ENCODE data around the gene DYNC2I2. TPM values are rescaled to one million over a fixed set of nuclear protein-coding genes. Genes with fewer than 3 reads are reported as not detected.

The DYNC2I2 gene
- total RNA-seq, 4 donors from 2014 or later: 43.5 to 52.4 (median 45.8) TPM

- no peak for TF ChIP-seq EP300 (IDR thresholded peaks at IDR 0.05)
- TF ChIP-seq POLR2A (IDR thresholded peaks at IDR 0.05): no peak
- TF ChIP-seq, protein P1, sequence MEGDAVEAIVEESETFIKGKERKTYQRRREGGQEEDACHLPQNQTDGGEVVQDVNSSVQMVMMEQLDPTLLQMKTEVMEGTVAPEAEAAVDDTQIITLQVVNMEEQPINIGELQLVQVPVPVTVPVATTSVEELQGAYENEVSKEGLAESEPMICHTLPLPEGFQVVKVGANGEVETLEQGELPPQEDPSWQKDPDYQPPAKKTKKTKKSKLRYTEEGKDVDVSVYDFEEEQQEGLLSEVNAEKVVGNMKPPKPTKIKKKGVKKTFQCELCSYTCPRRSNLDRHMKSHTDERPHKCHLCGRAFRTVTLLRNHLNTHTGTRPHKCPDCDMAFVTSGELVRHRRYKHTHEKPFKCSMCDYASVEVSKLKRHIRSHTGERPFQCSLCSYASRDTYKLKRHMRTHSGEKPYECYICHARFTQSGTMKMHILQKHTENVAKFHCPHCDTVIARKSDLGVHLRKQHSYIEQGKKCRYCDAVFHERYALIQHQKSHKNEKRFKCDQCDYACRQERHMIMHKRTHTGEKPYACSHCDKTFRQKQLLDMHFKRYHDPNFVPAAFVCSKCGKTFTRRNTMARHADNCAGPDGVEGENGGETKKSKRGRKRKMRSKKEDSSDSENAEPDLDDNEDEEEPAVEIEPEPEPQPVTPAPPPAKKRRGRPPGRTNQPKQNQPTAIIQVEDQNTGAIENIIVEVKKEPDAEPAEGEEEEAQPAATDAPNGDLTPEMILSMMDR (IDR thresholded peaks at IDR 0.05): no peak
- no peak for TF ChIP-seq POLR2AphosphoS5 (IDR thresholded peaks at IDR 0.05)
- Histone ChIP-seq H3K36me3 (peaks cover 58% of the 10 kb centered on the region), H3K27me3 (no peaks in the 10 kb centered on the region), H3K27ac (peak overlapping the region; percentile 96), H3K4me1 (peaks cover 32% of the 10 kb centered on the region), H3K4me3 (peak overlapping the region; percentile 33), H3K9me3 (no peaks in the 10 kb centered on the region)
- 54% methylated on average over 7 of the region's 26 CpGs for WGBS
- DNase-seq (ENCODE audit: low spot score in 2 of 2): no peak
Observed at GRCh38 chr9:128634651-128635262, 21.9 kb downstream of the DYNC2I2 start.

DNA sequence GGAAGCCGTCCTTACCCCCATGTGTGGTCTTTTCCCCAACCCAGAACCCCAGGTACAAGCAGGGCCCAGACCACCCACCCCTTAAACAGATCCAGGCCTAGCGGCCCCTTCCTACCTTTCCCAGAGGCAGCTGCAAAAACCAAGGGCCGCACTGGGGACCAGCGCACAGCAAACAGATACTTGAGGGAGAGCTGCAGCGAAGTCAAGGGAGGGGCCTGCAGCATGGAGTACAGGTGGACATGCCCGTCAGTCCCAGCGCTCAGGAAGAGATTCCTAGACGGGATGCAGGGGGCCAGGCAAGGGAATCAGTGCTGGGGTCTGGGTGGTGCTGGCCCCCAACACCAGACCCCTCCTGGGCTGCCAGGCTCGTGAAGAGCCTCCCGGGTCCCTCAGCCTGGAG, 22.5 kb downstream of the DYNC2I2 start:
- H3K36me3 ChIP-seq: peaks cover 58% of the 10 kb centered on the region
- H3K9me3 ChIP-seq: no peaks in the 10 kb centered on the region
- H3K4me3 ChIP-seq: no peak overlapping the region
- peak overlapping the region; percentile 96 for H3K27ac ChIP-seq
- no peak for TF ChIP-seq EP300 (IDR thresholded peaks at IDR 0.05)
- TF ChIP-seq POLR2A (IDR thresholded peaks at IDR 0.05): no peak
- TF ChIP-seq, protein P1 (IDR thresholded peaks at IDR 0.05): no peak
- TF ChIP-seq POLR2AphosphoS5 (IDR thresholded peaks at IDR 0.05): no peak
- 92% methylated on average over 5 of the region's 10 CpGs for WGBS
- peaks cover 32% of the 10 kb centered on the region for H3K4me1 ChIP-seq
- no peaks in the 10 kb centered on the region for H3K27me3 ChIP-seq
- no peak for DNase-seq (ENCODE audit: low spot score in 2 of 2)

GRCh38 chr9:128633601-128634000, 23.0 kb downstream of the DYNC2I2 start:
- H3K27me3 ChIP-seq: no peaks in the 10 kb centered on the region
- no peaks in the 10 kb centered on the region for H3K9me3 ChIP-seq
- TF ChIP-seq EP300 (IDR thresholded peaks at IDR 0.05) (no peak), POLR2AphosphoS5 (IDR thresholded peaks at IDR 0.05) (no peak), POLR2A (IDR thresholded peaks at IDR 0.05) (no peak)
- TF ChIP-seq, protein P1 (IDR thresholded peaks at IDR 0.05): no peak
- peaks cover 37% of the 10 kb centered on the region for H3K4me1 ChIP-seq
- no peak overlapping the region for H3K4me3 ChIP-seq
- peaks cover 58% of the 10 kb centered on the region for H3K36me3 ChIP-seq
- WGBS: 83% methylated on average over 11 of the region's 11 CpGs
- DNase-seq (ENCODE audit: low spot score in 2 of 2): no peak
- H3K27ac ChIP-seq: no peak overlapping the region

DNA sequence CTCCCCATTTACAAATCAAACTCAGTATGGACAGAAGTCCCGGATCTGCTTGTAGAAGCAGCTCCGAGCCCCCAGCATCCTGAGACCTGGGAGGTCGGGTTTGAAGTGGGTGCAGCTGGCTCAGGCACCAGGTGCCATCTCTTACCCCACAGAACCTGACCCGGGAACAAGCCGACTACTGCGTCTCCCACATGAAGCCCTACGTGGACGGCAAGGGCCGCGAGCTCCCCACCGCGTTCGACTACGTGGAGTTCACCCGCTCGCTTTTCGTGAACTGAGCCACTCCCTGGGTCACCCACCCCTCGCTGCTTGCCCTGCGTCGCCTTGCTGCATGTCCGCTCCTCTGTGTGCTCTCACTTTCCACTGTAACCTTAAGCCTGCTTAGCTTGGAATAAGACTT, 23.6 kb downstream of the DYNC2I2 start:
- Histone ChIP-seq H3K36me3 (peaks cover 63% of the 10 kb centered on the region), H3K4me3 (no peak overlapping the region), H3K27me3 (no peaks in the 10 kb centered on the region), H3K27ac (no peak overlapping the region), H3K9me3 (no peaks in the 10 kb centered on the region), H3K4me1 (peaks cover 43% of the 10 kb centered on the region)
- TF ChIP-seq POLR2A (IDR thresholded peaks at IDR 0.05): no peak
- no peak for TF ChIP-seq EP300 (IDR thresholded peaks at IDR 0.05)
- TF ChIP-seq POLR2AphosphoS5 (IDR thresholded peaks at IDR 0.05): no peak
- TF ChIP-seq, protein P1 (IDR thresholded peaks at IDR 0.05): no peak
- 92% methylated on average over 21 of the region's 21 CpGs for WGBS
- DNase-seq (ENCODE audit: low spot score in 2 of 2): no peak

GRCh38 chr9:128632486-128632885, 24.2 kb downstream of the DYNC2I2 start:
- Histone ChIP-seq H3K4me1 (peaks cover 47% of the 10 kb centered on the region), H3K4me3 (no peak overlapping the region), H3K36me3 (peaks cover 69% of the 10 kb centered on the region), H3K27me3 (no peaks in the 10 kb centered on the region), H3K9me3 (no peaks in the 10 kb centered on the region), H3K27ac (no peak overlapping the region)
- TF ChIP-seq, protein P1 (IDR thresholded peaks at IDR 0.05): no peak
- no peak for TF ChIP-seq POLR2A (IDR thresholded peaks at IDR 0.05)
- TF ChIP-seq EP300 (IDR thresholded peaks at IDR 0.05): no peak
- no peak for TF ChIP-seq POLR2AphosphoS5 (IDR thresholded peaks at IDR 0.05)
- whole genome bisulfite sequencing: 91% methylated on average over 13 of the region's 14 CpGs
- DNase-seq (ENCODE audit: low spot score in 2 of 2): no peak

Data from suprapubic skin (tissue), 4 donors.